Right lobe of liver (tissue), 4 donors: ENCODE results near the gene DUS3L.

ENCODE experiments used
- CTCF ChIP-seq, 4 donors: fragments of 200-600 bp in 3 of 4; fragments of 450-650 bp in 1 of 4; IDR thresholded peaks; one replicate each; pipeline versions ENCODE4 v1.5.1 to v1.8.0; 2016 to 2022; ENCODE audit warnings: antibody characterized with exemption in 4 of 4, mild to moderate bottlenecking in 2 of 4
- POLR2A ChIP-seq: fragments of 450-650 bp; IDR thresholded peaks from one replicate; pipeline ENCODE4 v1.6.1; 2017; ENCODE audit warnings: antibody characterized with exemption, mild to moderate bottlenecking
- donor health status: DM: no; HTN: no; CAD: no.
- donor health status: DM: no; HTN: no; CAD: no.
- donor health status: DM: no; HTN: yes; CAD: no.

DNA sequence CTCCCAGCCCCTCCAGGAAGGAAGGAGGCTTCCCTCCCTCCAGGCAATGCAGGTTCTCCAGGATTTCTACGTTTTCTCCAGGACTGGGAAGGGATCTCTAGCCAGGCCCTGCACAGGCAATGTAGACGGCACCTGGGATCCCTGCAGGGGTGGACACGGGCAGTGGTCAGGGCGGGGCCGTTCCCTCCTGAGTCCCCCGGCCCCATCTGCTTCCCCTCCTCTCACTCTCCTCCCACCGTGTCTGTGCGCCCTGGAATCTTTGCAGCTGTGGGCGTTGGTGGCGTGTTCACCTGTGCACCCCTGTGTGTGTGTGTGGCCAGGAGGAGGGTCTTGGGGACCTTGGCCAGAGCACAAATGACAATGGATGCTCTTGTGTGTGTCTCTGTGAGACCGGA lies 23.9 kb upstream of the DUS3L start:
- TF ChIP-seq CTCF (IDR thresholded peaks at IDR 0.05) (no peak), POLR2A (no peak)
